Neural cell (in vitro differentiated cells): Measurements from ENCODE around the gene RPA3. TPM values are rescaled to one million over a fixed set of nuclear protein-coding genes. Genes with fewer than 3 reads are reported as not detected.

Experiments
- H2AFZ ChIP-seq: fragments of 200-600, 300-800 bp; sonication (generic), shearing (Covaris generic); 2 replicates; pipeline ENCODE4 v1.6.0; 2014; ENCODE audit warnings: low read depth, mild to moderate bottlenecking, antibody characterized with exemption, low read length, moderate library complexity
- H3F3A ChIP-seq: fragments of 200-600 bp; shearing (Covaris generic); 2 replicates; pipeline ENCODE4 v1.6.1; 2016; ENCODE audit warnings: mild to moderate bottlenecking, moderate library complexity, mixed read lengths, antibody characterized with exemption, low read length; ENCODE audit not compliant: insufficient read depth, poor library complexity, severe bottlenecking
- H3K27ac ChIP-seq: fragments of 200-600, 300-800 bp; sonication (generic), shearing (Covaris generic); 2 replicates; pipeline ENCODE4 v1.5.1; 2014; ENCODE audit warnings: mild to moderate bottlenecking, low read length, moderate library complexity
- H3K27me3 ChIP-seq: fragments of 300-800, 200-600 bp; sonication (generic), shearing (Covaris generic); 2 replicates; pipeline ENCODE4 v1.6.0; 2014; ENCODE audit warnings: mild to moderate bottlenecking, low read depth, low read length, moderate library complexity; ENCODE audit not compliant: insufficient read depth
- H3K36me3 ChIP-seq: fragments of 300-800, 200-600 bp; sonication (generic), shearing (Covaris generic); 2 replicates; pipeline ENCODE4 v1.5.1; 2014; ENCODE audit warnings: mild to moderate bottlenecking, antibody characterized with exemption, low read length, moderate library complexity; ENCODE audit not compliant: insufficient read depth
- H3K4me2 ChIP-seq: fragments of 300-800, 200-600 bp; sonication (generic), shearing (Covaris generic); 2 replicates; pipeline ENCODE4 v1.6.0; 2014; ENCODE audit warnings: mild to moderate bottlenecking, low read length
- H3K4me3 ChIP-seq: fragments of 300-800, 200-600 bp; sonication (generic), shearing (Covaris generic); 2 replicates; pipeline ENCODE4 v1.5.1; 2014; ENCODE audit warnings: mild to moderate bottlenecking, low read length, moderate library complexity
- H3K79me2 ChIP-seq: fragments of 200-600 bp; shearing (Covaris generic); replicated peaks from 2 replicates; pipeline ENCODE4 v1.6.0; 2014; ENCODE audit warnings: mild to moderate bottlenecking, low read length, moderate library complexity; ENCODE audit not compliant: insufficient read depth
- H3K9ac ChIP-seq: fragments of 300-800, 200-600 bp; sonication (generic), shearing (Covaris generic); 2 replicates; pipeline ENCODE4 v1.6.1; 2016; ENCODE audit warnings: mild to moderate bottlenecking, low read length, mixed read lengths
- H3K9me2 ChIP-seq: fragments of 200-600 bp; shearing (Covaris generic); 2 replicates; pipeline ENCODE4 v1.6.1; 2016; ENCODE audit warnings: mild to moderate bottlenecking, low read length, mixed read lengths; ENCODE audit not compliant: insufficient read depth
- H3K9me3 ChIP-seq: fragments of 200-600, 300-800 bp; sonication (generic), shearing (Covaris generic); 2 replicates; pipeline ENCODE4 v1.6.1; 2016; ENCODE audit warnings: mild to moderate bottlenecking, mixed run types, low read length, moderate library complexity, mixed read lengths
- H4K20me1 ChIP-seq: fragments of 200-600 bp; shearing (Covaris generic); 2 replicates; pipeline ENCODE4 v1.6.1; 2016; ENCODE audit warnings: mild to moderate bottlenecking, mixed run types; ENCODE audit not compliant: insufficient read depth
- CTCF ChIP-seq: fragments of 450-650 bp; IDR thresholded peaks from 2 replicates; pipeline ENCODE4 v1.5.1; 2014; ENCODE audit warnings: antibody characterized with exemption, mild to moderate bottlenecking, moderate library complexity; ENCODE audit not compliant: poor library complexity, severe bottlenecking
- EP300 ChIP-seq: fragments of 450-650 bp; conservative IDR thresholded peaks from 2 replicates; pipeline ENCODE4 v1.6.1; 2014; ENCODE audit warnings: antibody characterized with exemption, mild to moderate bottlenecking, moderate library complexity; ENCODE audit not compliant: poor library complexity, severe bottlenecking
- POLR2AphosphoS5 ChIP-seq: IDR thresholded peaks from 2 replicates; pipeline ENCODE4 v1.6.1; 2012
- RAD21 ChIP-seq: fragments of 450-650 bp; conservative IDR thresholded peaks from 2 replicates; pipeline ENCODE4 v1.6.1; 2014; ENCODE audit warnings: antibody characterized with exemption, mild to moderate bottlenecking, moderate library complexity
- REST ChIP-seq: IDR thresholded peaks from 2 replicates; pipeline ENCODE4 v1.6.1; 2012; ENCODE audit warnings: borderline replicate concordance
- SMC3 ChIP-seq: fragments of 450-650 bp; conservative IDR thresholded peaks from 2 replicates; pipeline ENCODE4 v1.6.1; 2014; ENCODE audit warnings: antibody characterized with exemption, mild to moderate bottlenecking, moderate library complexity; ENCODE audit not compliant: poor library complexity
- TAF1 ChIP-seq: IDR thresholded peaks from 2 replicates; pipeline ENCODE4 v1.6.1; 2012; ENCODE audit warnings: low read depth
- polyA plus RNA-seq: library from polyadenylated mRNA; depleted of rRNA; stranded (reverse); fragments of >200 nt; gene quantifications from 2 replicates; pipeline ENCODE4 v1.2.3, GENCODE V29; 2014

Gene RPA3
- polyA plus RNA-seq, 1 donor from 2014 or later, result 50.1 TPM

- Histone ChIP-seq H3K27ac (no peak overlapping the region), H3K79me2 (no peaks in the 10 kb centered on the region), H3K9me3 (no peaks in the 10 kb centered on the region), H3K4me2 (no peak overlapping the region), H3K36me3 (no peaks in the 10 kb centered on the region), H3K27me3 (no peaks in the 10 kb centered on the region), H3F3A (no peaks in the 10 kb centered on the region), H4K20me1 (no peaks in the 10 kb centered on the region), H2AFZ (no peak overlapping the region), H3K4me3 (no peak overlapping the region), H3K9ac (no peak overlapping the region), H3K9me2 (no peaks in the 10 kb centered on the region)
- TF ChIP-seq REST, result no peak
- no peak for TF ChIP-seq POLR2AphosphoS5
- TF ChIP-seq SMC3, result no peak
- TF ChIP-seq CTCF, result no peak
- TF ChIP-seq RAD21, result no peak
- TF ChIP-seq TAF1, result no peak
Observed at GRCh38 chr7:7704867-7705266, 13.5 kb downstream of the RPA3 start.

- no peak overlapping the region for H3K27ac ChIP-seq
- TF ChIP-seq SMC3 (no peak), RAD21 (no peak), CTCF (no peak), EP300 (no peak), TAF1 (no peak)
- no peaks in the 10 kb centered on the region for H3K36me3 ChIP-seq
- H3K9me3 ChIP-seq, result no peaks in the 10 kb centered on the region
- H3K9me2 ChIP-seq, result no peaks in the 10 kb centered on the region
- no peaks in the 10 kb centered on the region for H4K20me1 ChIP-seq
- no peaks in the 10 kb centered on the region for H3F3A ChIP-seq
- no peak overlapping the region for H3K4me2 ChIP-seq
- no peak overlapping the region for H3K4me3 ChIP-seq
- no peaks in the 10 kb centered on the region for H3K27me3 ChIP-seq
- H3K9ac ChIP-seq, result no peak overlapping the region
- H3K79me2 ChIP-seq, result no peaks in the 10 kb centered on the region
- no peak overlapping the region for H2AFZ ChIP-seq
Observed at GRCh38 chr7:7703427-7703826, 15.0 kb downstream of the RPA3 start.
